GM12878 (cell line): ENCODE measurements around the gene MTF1. TPM values are rescaled to one million over a fixed set of nuclear protein-coding genes. Genes with fewer than 3 reads are reported as not detected.

Source experiments
- ATF7 ChIP-seq: fragments of 450-650 bp; IDR thresholded peaks from 2 replicates; pipeline ENCODE4 v1.6.1; 2016; ENCODE audit warnings: low read depth, mild to moderate bottlenecking
- BCL11A ChIP-seq: IDR thresholded peaks from 2 replicates; pipeline ENCODE4 v1.6.1; 2011; ENCODE audit warnings: low read depth, low read length
- CBX5 ChIP-seq: sonication (generic); IDR thresholded peaks from 2 replicates; pipeline ENCODE4 v1.6.1; 2016; ENCODE audit warnings: low read depth, moderate library complexity, mild to moderate bottlenecking, inconsistent platforms
- CHD4 ChIP-seq: fragments of 200-600 bp; sonication (generic); IDR thresholded peaks from 2 replicates; pipeline ENCODE4 v1.6.1; 2016; ENCODE audit warnings: mild to moderate bottlenecking
- IKZF1 ChIP-seq: fragments of 450-650 bp; conservative IDR thresholded peaks from 2 replicates; pipeline ENCODE4 v1.6.1; 2017; ENCODE audit warnings: antibody characterized with exemption, mild to moderate bottlenecking
- IRF4 ChIP-seq: IDR thresholded peaks from 2 replicates; pipeline ENCODE4 v1.6.1; 2011; ENCODE audit warnings: low read depth, low read length
- NFIC ChIP-seq: IDR thresholded peaks from 2 replicates; pipeline ENCODE4 v1.6.1; 2012; ENCODE audit warnings: low read depth, mild to moderate bottlenecking, inconsistent platforms, low read length, moderate library complexity
- NFYA ChIP-seq: IDR thresholded peaks from 2 replicates; pipeline ENCODE4 v1.6.1; 2011; ENCODE audit warnings: low read depth, mild to moderate bottlenecking, low read length, improper control_type of control experiment, borderline replicate concordance
- PML ChIP-seq: IDR thresholded peaks from 2 replicates; pipeline ENCODE4 v1.6.1; 2012; ENCODE audit warnings: low read length, inconsistent platforms
- POLR2A ChIP-seq: IDR thresholded peaks from 2 replicates; pipeline ENCODE4 v1.6.1; 2011; ENCODE audit warnings: low read depth, mild to moderate bottlenecking, low read length
- POLR2AphosphoS5 ChIP-seq: IDR thresholded peaks from 2 replicates; pipeline ENCODE4 v1.6.1; 2011; ENCODE audit warnings: mild to moderate bottlenecking, low read length, inconsistent platforms
- RCOR1 ChIP-seq: conservative IDR thresholded peaks from 2 replicates; pipeline ENCODE4 v1.6.1; 2012; ENCODE audit warnings: low read depth, low read length, improper control_type of control experiment
- RELA ChIP-seq: fragments of 450-650 bp; IDR thresholded peaks from 2 replicates; pipeline ENCODE4 v1.8.0; 2014; ENCODE audit warnings: borderline replicate concordance; ENCODE audit not compliant: partially characterized antibody
- REST ChIP-seq: IDR thresholded peaks from 2 replicates; pipeline ENCODE4 v1.6.1; 2012; ENCODE audit warnings: mild to moderate bottlenecking, low read depth, low read length
- SIX5 ChIP-seq: IDR thresholded peaks from 2 replicates; pipeline ENCODE4 v1.6.1; 2011; ENCODE audit warnings: mild to moderate bottlenecking, low read depth, low read length, moderate library complexity; ENCODE audit not compliant: severe bottlenecking
- SP1 ChIP-seq: IDR thresholded peaks from one replicate; pipeline ENCODE4 v1.6.1; 2011; ENCODE audit warnings: low read depth, low read length
- TCF7 ChIP-seq: IDR thresholded peaks from 2 replicates; pipeline ENCODE4 v1.6.1; 2014; ENCODE audit warnings: antibody characterized with exemption, borderline replicate concordance
- USF1 ChIP-seq: IDR thresholded peaks from 2 replicates; pipeline ENCODE4 v1.6.1; 2011; ENCODE audit warnings: borderline replicate concordance, low read depth, mild to moderate bottlenecking, moderate library complexity, mixed read lengths, low read length; ENCODE audit not compliant: insufficient read depth; ENCODE audit errors: extremely low read length
- ZNF687 ChIP-seq: fragments of 450-650 bp; IDR thresholded peaks from 2 replicates; pipeline ENCODE4 v1.6.1; 2017; ENCODE audit warnings: mild to moderate bottlenecking, moderate library complexity
- polyA plus RNA-seq, 11 experiments: library from polyadenylated mRNA; depleted of rRNA in 4 of 11; unstranded in 6 of 11; stranded (reverse) in 5 of 11; fragments of >200 nt; fragmentation: Nextera tagmentation in 4 of 11; fragmentation: Illumina TruSeq in 1 of 11; extraction: Ambion mirVana in 4 of 11; extraction: Trizol in 1 of 11; gene quantifications; 1 replicate in 1 of 11; 2 replicates in 10 of 11; pipeline versions ENCODE4 v1.2.1 to v1.2.3, GENCODE V29; 2011 to 2016; ENCODE audit warnings: inconsistent platforms in 2 of 11, missing spikeins in 2 of 11, low read depth in 1 of 11
- total RNA-seq, 4 experiments: library from RNA; depleted of rRNA in 3 of 4; stranded (reverse); fragments of >200 nt in 3 of 4; fragmentation: Illumina TruSeq in 1 of 4; extraction: Trizol in 1 of 4; gene quantifications; 2 replicates each; pipeline versions ENCODE4 v1.2.1 to v1.2.3, GENCODE V29; 2013 to 2021
- TF ChIP-seq, protein P1 (sequence below): fragments of 450-650 bp; conservative IDR thresholded peaks from 2 replicates; pipeline ENCODE4 v1.6.1; 2017; ENCODE audit warnings: mild to moderate bottlenecking, moderate library complexity

MTF1 gene
- total and polyA plus RNA-seq, 10 of the 15 experiments (the other 5 are each of a cell fraction or from before 2014, with no cell fraction given) = 2.2 to 20.4 (median 6.7) TPM

- TF ChIP-seq, protein P1, sequence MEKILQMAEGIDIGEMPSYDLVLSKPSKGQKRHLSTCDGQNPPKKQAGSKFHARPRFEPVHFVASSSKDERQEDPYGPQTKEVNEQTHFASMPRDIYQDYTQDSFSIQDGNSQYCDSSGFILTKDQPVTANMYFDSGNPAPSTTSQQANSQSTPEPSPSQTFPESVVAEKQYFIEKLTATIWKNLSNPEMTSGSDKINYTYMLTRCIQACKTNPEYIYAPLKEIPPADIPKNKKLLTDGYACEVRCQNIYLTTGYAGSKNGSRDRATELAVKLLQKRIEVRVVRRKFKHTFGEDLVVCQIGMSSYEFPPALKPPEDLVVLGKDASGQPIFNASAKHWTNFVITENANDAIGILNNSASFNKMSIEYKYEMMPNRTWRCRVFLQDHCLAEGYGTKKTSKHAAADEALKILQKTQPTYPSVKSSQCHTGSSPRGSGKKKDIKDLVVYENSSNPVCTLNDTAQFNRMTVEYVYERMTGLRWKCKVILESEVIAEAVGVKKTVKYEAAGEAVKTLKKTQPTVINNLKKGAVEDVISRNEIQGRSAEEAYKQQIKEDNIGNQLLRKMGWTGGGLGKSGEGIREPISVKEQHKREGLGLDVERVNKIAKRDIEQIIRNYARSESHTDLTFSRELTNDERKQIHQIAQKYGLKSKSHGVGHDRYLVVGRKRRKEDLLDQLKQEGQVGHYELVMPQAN = peak; percentile 54
- TF ChIP-seq SP1 (no peak), TCF7 (no peak), CBX5 (no peak), RCOR1 (no peak), BCL11A (peak; percentile 76; the same call in 1 of the 2 replicates), IRF4 (no peak), POLR2AphosphoS5 (no peak), POLR2A (no peak), CHD4 (no peak), NFIC (peak; percentile 62; the same call in 1 of the 2 replicates), USF1 (no peak), RELA (peak; percentile 81), PML (no peak), ZNF687 (0 out of 2 replicates have a peak, but pooled peaks have one; percentile 37), IKZF1 (peak; percentile 96), REST (no peak), SIX5 (no peak), ATF7 (peak; percentile 39; the same call in 1 of the 2 replicates), NFYA (no peak)
Measured at GRCh38 chr1:37901191-37901892, 42.0 kb upstream of the MTF1 start (continued).
